Panc1 (cell line): Measurements from ENCODE around the gene TOB1. TPM values are rescaled to one million over a fixed set of nuclear protein-coding genes. Genes with fewer than 3 reads are reported as not detected.

Experiments
- ATAC-seq: fragments of 200-7000 bp; cut with Tn5 transposase; 2 replicates; pipeline ENCODE4 v1.9.1; 2020; ENCODE audit warnings: mild to moderate bottlenecking, moderate library complexity
- BruUV-seq: library from RNA; stranded (reverse); fragments of 400-500 nt; replicated peaks from 2 replicates; lab custom pipeline; 2021; lab: Mats Ljungman, UMichigan
- CTCF ChIA-PET: fragments of 300-600 bp; sonication (Branson Sonifier 250); formaldehyde crosslinking; loops from one replicate; lab custom pipeline; 2022; ENCODE audit warnings: antibody characterized with exemption; lab: Charles Lee
- POLR2A ChIA-PET: fragments of 300-600 bp; sonication (Branson Sonifier 250); formaldehyde crosslinking; loops from one replicate; lab custom pipeline; 2022; ENCODE audit warnings: antibody characterized with exemption; lab: Charles Lee
- DNase-seq: peaks from one replicate; pipeline ENCODE4 v3.0.0-alpha.2; 2010; ENCODE audit warnings: low read depth, low spot score
- H3K27ac ChIP-seq: 2 replicates; pipeline ENCODE4 v1.5.1; 2011; ENCODE audit warnings: mild to moderate bottlenecking, low read length, inconsistent platforms
- H3K27me3 ChIP-seq: fragments of 200-500 bp; sonication (Bioruptor generic); 2 replicates; pipeline ENCODE4 v1.6.0; 2014; ENCODE audit warnings: low read length, inconsistent platforms; ENCODE audit not compliant: control insufficient read depth, insufficient read depth
- H3K36me3 ChIP-seq: fragments of 200-500 bp; sonication (Bioruptor generic); 2 replicates; pipeline ENCODE4 v1.5.1; 2014; ENCODE audit warnings: inconsistent platforms, mild to moderate bottlenecking, low read length, moderate library complexity; ENCODE audit not compliant: control insufficient read depth, insufficient read depth
- H3K4me1 ChIP-seq: 2 replicates; pipeline ENCODE4 v1.5.1; 2011; ENCODE audit warnings: inconsistent platforms, mild to moderate bottlenecking, low read length, moderate library complexity; ENCODE audit not compliant: control insufficient read depth, insufficient read depth
- H3K4me3 ChIP-seq, 2 experiments: 2 replicates each; pipeline ENCODE4 v1.5.1; 2011 to 2012; ENCODE audit warnings: low read depth in 2 of 2, low read length in 2 of 2, mild to moderate bottlenecking in 2 of 2, inconsistent platforms in 1 of 2, moderate library complexity in 1 of 2
- H3K9me3 ChIP-seq: fragments of 200-500 bp; sonication (Bioruptor generic); 2 replicates; pipeline ENCODE4 v1.5.1; 2014; ENCODE audit warnings: low read depth, mild to moderate bottlenecking, inconsistent platforms, low read length, moderate library complexity; ENCODE audit not compliant: control insufficient read depth, insufficient read depth
- POLR2AphosphoS5 ChIP-seq: IDR thresholded peaks from 2 replicates; pipeline ENCODE4 v1.6.1; 2012; ENCODE audit warnings: mild to moderate bottlenecking, low read depth, low read length, moderate library complexity
- SIN3A ChIP-seq: IDR thresholded peaks from 2 replicates; pipeline ENCODE4 v1.6.1; 2012; ENCODE audit warnings: low read depth, mild to moderate bottlenecking, low read length, moderate library complexity, borderline replicate concordance; ENCODE audit not compliant: insufficient read depth
- TCF7L2 ChIP-seq: IDR thresholded peaks from 2 replicates; pipeline ENCODE4 v1.6.1; 2011; ENCODE audit warnings: mild to moderate bottlenecking, low read depth, low read length, inconsistent platforms
- in situ Hi-C: cut with HindIII; loops from 2 replicates; pipeline ENCODE4 v1.10.0; 2016; ENCODE audit warnings: low sequenced_read_pairs, low pct_unique_long_range_greater_than_20kb
- intact Hi-C: fragments of 100-400 bp; cut with micrococcal nuclease; formaldehyde crosslinking; loops from one replicate; pipeline ENCODE4 v1.10.0; 2022; ENCODE audit not compliant: unreplicated experiment
- total RNA-seq: library from RNA; stranded (reverse); gene quantifications from one replicate; pipeline ENCODE4 v1.2.1, GENCODE V29; 2021; ENCODE audit not compliant: unreplicated experiment
- TF ChIP-seq, protein P1 (sequence below): fragments of 450-650 bp; IDR thresholded peaks from 2 replicates; pipeline ENCODE4 v1.5.1; 2017; ENCODE audit warnings: mild to moderate bottlenecking
- TF ChIP-seq, protein P2 (sequence below), 2 experiments: IDR thresholded peaks; 2 replicates each; pipeline ENCODE4 v1.6.1; 2011 to 2012; ENCODE audit warnings: low read depth in 2 of 2, control low read depth in 1 of 2, low read length in 1 of 2, mild to moderate bottlenecking in 1 of 2, moderate library complexity in 1 of 2; ENCODE audit not compliant: insufficient read depth in 1 of 2

TOB1 gene
- total RNA-seq, 1 experiment from 2014 or later: 117 TPM

- Histone ChIP-seq H3K9me3 (no peaks in the 10 kb centered on the region), H3K27me3 (no peaks in the 10 kb centered on the region), H3K4me1 (no peaks in the 10 kb centered on the region), H3K4me3 (no peak overlapping the region), H3K27ac (no peak overlapping the region), H3K36me3 (no peaks in the 10 kb centered on the region)
- ATAC-seq (no peak), DNase-seq (no peak)
- ChIA-PET POLR2A (no interaction called here), CTCF (interaction anchor here (0.7 to 1.3 kb wide), 3 partner anchors 14 to 56 kb away, joined by 3 to 7 read pairs (median 4); no protein-coding TSS in a partner anchor)
- no TSS peak for BruUV-seq
- no peak for TF ChIP-seq SIN3A
- TF ChIP-seq, protein P1, sequence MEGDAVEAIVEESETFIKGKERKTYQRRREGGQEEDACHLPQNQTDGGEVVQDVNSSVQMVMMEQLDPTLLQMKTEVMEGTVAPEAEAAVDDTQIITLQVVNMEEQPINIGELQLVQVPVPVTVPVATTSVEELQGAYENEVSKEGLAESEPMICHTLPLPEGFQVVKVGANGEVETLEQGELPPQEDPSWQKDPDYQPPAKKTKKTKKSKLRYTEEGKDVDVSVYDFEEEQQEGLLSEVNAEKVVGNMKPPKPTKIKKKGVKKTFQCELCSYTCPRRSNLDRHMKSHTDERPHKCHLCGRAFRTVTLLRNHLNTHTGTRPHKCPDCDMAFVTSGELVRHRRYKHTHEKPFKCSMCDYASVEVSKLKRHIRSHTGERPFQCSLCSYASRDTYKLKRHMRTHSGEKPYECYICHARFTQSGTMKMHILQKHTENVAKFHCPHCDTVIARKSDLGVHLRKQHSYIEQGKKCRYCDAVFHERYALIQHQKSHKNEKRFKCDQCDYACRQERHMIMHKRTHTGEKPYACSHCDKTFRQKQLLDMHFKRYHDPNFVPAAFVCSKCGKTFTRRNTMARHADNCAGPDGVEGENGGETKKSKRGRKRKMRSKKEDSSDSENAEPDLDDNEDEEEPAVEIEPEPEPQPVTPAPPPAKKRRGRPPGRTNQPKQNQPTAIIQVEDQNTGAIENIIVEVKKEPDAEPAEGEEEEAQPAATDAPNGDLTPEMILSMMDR: no peak
- TF ChIP-seq, protein P2, sequence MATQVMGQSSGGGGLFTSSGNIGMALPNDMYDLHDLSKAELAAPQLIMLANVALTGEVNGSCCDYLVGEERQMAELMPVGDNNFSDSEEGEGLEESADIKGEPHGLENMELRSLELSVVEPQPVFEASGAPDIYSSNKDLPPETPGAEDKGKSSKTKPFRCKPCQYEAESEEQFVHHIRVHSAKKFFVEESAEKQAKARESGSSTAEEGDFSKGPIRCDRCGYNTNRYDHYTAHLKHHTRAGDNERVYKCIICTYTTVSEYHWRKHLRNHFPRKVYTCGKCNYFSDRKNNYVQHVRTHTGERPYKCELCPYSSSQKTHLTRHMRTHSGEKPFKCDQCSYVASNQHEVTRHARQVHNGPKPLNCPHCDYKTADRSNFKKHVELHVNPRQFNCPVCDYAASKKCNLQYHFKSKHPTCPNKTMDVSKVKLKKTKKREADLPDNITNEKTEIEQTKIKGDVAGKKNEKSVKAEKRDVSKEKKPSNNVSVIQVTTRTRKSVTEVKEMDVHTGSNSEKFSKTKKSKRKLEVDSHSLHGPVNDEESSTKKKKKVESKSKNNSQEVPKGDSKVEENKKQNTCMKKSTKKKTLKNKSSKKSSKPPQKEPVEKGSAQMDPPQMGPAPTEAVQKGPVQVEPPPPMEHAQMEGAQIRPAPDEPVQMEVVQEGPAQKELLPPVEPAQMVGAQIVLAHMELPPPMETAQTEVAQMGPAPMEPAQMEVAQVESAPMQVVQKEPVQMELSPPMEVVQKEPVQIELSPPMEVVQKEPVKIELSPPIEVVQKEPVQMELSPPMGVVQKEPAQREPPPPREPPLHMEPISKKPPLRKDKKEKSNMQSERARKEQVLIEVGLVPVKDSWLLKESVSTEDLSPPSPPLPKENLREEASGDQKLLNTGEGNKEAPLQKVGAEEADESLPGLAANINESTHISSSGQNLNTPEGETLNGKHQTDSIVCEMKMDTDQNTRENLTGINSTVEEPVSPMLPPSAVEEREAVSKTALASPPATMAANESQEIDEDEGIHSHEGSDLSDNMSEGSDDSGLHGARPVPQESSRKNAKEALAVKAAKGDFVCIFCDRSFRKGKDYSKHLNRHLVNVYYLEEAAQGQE (IDR thresholded peaks at IDR 0.05; ENCODE audit: insufficient read depth in 1 of 2, low read depth in 2 of 2, low read length in 1 of 2): no peak
- TF ChIP-seq POLR2AphosphoS5: no peak
- TF ChIP-seq TCF7L2: no peak
- in situ Hi-C loops: no loop called here
- intact Hi-C loops: no loop called here
These were observed 27.9 kb downstream of the TOB1 start for GRCh38 chr17:50837980-50838954.

GRCh38 chr17:50837286-50837979, 28.7 kb downstream of the TOB1 start:
- TF ChIP-seq TCF7L2: no peak
- TF ChIP-seq, protein P2 (IDR thresholded peaks at IDR 0.05; ENCODE audit: insufficient read depth in 1 of 2, low read depth in 2 of 2, low read length in 1 of 2): no peak
- TF ChIP-seq SIN3A: no peak
- no peak for TF ChIP-seq POLR2AphosphoS5
- TF ChIP-seq, protein P1: no peak
- ChIA-PET POLR2A (interaction anchor here (0.7 kb wide), 1 partner anchor 15 kb away, joined by 3 read pairs; no protein-coding TSS in a partner anchor), CTCF (interaction anchor here (1.3 kb wide), 1 partner anchor 54 kb away, joined by 4 read pairs; no protein-coding TSS in a partner anchor)
- ATAC-seq (no peak), DNase-seq (no peak)
- no peaks in the 10 kb centered on the region for H3K9me3 ChIP-seq
- no peaks in the 10 kb centered on the region for H3K36me3 ChIP-seq
- H3K27me3 ChIP-seq: no peaks in the 10 kb centered on the region
- no TSS peak for BruUV-seq
- in situ Hi-C loops: no loop called here
- H3K4me3 ChIP-seq: no peak overlapping the region
- no peaks in the 10 kb centered on the region for H3K4me1 ChIP-seq
- intact Hi-C loops: no loop called here
- H3K27ac ChIP-seq: no peak overlapping the region
